GM12878 (cell line): Measurements from ENCODE around the gene F12. TPM values are rescaled to one million over a fixed set of nuclear protein-coding genes. Genes with fewer than 3 reads are reported as not detected.
A peak's percentile ranks its signal among the peaks of the same experiment; 100 is the strongest.

Source experiments
- ASH2L ChIP-seq: fragments of 300-600, 200-600 bp; sonication (generic); IDR thresholded peaks from 2 replicates; pipeline ENCODE4 v1.6.1; 2017; ENCODE audit warnings: low read depth, mild to moderate bottlenecking, borderline replicate concordance
- CBX5 ChIP-seq: sonication (generic); IDR thresholded peaks from 2 replicates; pipeline ENCODE4 v1.6.1; 2016; ENCODE audit warnings: low read depth, moderate library complexity, mild to moderate bottlenecking, inconsistent platforms
- CHD1 ChIP-seq: IDR thresholded peaks from 2 replicates; pipeline ENCODE4 v1.6.1; 2012; ENCODE audit warnings: low read depth, low read length, improper control_type of control experiment
- CHD4 ChIP-seq: fragments of 200-600 bp; sonication (generic); IDR thresholded peaks from 2 replicates; pipeline ENCODE4 v1.6.1; 2016; ENCODE audit warnings: mild to moderate bottlenecking
- E2F8 ChIP-seq: fragments of 450-650 bp; IDR thresholded peaks from 2 replicates; pipeline ENCODE4 v1.6.1; 2018; ENCODE audit warnings: mild to moderate bottlenecking, low read depth, moderate library complexity; ENCODE audit not compliant: partially characterized antibody
- E4F1 ChIP-seq: fragments of 450-650 bp; IDR thresholded peaks from 2 replicates; pipeline ENCODE4 v1.6.1; 2018; ENCODE audit warnings: borderline replicate concordance, mild to moderate bottlenecking; ENCODE audit not compliant: partially characterized antibody
- EED ChIP-seq: sonication (generic); IDR thresholded peaks from 2 replicates; pipeline ENCODE4 v1.6.1; 2016; ENCODE audit warnings: antibody characterized with exemption, low read depth
- EGR1 ChIP-seq, 2 experiments: IDR thresholded peaks; 1 replicate in 1 of 2; 2 replicates in 1 of 2; pipeline ENCODE4 v1.6.1; 2011 to 2012; ENCODE audit warnings: low read depth in 2 of 2, low read length in 2 of 2, borderline replicate concordance in 1 of 2, mild to moderate bottlenecking in 1 of 2, moderate library complexity in 1 of 2
- ETV6 ChIP-seq, 2 experiments: fragments of 450-650 bp in 1 of 2; IDR thresholded peaks in 1 of 2; conservative IDR thresholded peaks in 1 of 2; 2 replicates each; pipeline ENCODE4 v1.6.1; 2014; ENCODE audit warnings: antibody characterized with exemption in 1 of 2, borderline replicate concordance in 1 of 2, low read depth in 1 of 2, mild to moderate bottlenecking in 1 of 2, moderate library complexity in 1 of 2
- EZH2 ChIP-seq: IDR thresholded peaks from 2 replicates; pipeline ENCODE4 v1.6.1; 2012; ENCODE audit warnings: low read depth, mild to moderate bottlenecking, control low read depth, inconsistent platforms, low read length, borderline replicate concordance; ENCODE audit not compliant: control insufficient read depth
- GATAD2B ChIP-seq: fragments of 450-650 bp; conservative IDR thresholded peaks from 2 replicates; pipeline ENCODE4 v1.6.1; 2017; ENCODE audit warnings: low read depth, mild to moderate bottlenecking, moderate library complexity
- HDAC6 ChIP-seq: fragments of 200-600 bp; sonication (generic); IDR thresholded peaks from one replicate; pipeline ENCODE4 v1.8.0; 2017; ENCODE audit warnings: antibody characterized with exemption; ENCODE audit not compliant: unreplicated experiment
- JUNB ChIP-seq: IDR thresholded peaks from 2 replicates; pipeline ENCODE4 v1.6.1; 2016; ENCODE audit warnings: antibody characterized with exemption, mild to moderate bottlenecking
- MTA3 ChIP-seq: IDR thresholded peaks from 2 replicates; pipeline ENCODE4 v1.6.1; 2012; ENCODE audit warnings: low read length, inconsistent platforms, borderline replicate concordance
- NR2C2 ChIP-seq: IDR thresholded peaks from 2 replicates; pipeline ENCODE4 v1.6.1; 2011; ENCODE audit warnings: borderline replicate concordance, low read depth; ENCODE audit not compliant: control insufficient read depth, insufficient read length
- NR2F1 ChIP-seq: fragments of 450-650 bp; conservative IDR thresholded peaks from 2 replicates; pipeline ENCODE4 v1.6.1; 2017; ENCODE audit warnings: mild to moderate bottlenecking
- POLR2A ChIP-seq: IDR thresholded peaks from 2 replicates; pipeline ENCODE4 v1.6.1; 2011; ENCODE audit warnings: low read depth, mild to moderate bottlenecking, low read length
- POLR2AphosphoS5 ChIP-seq: IDR thresholded peaks from 2 replicates; pipeline ENCODE4 v1.6.1; 2011; ENCODE audit warnings: mild to moderate bottlenecking, low read length, inconsistent platforms
- RB1 ChIP-seq: fragments of 450-650 bp; formaldehyde crosslinking; IDR thresholded peaks from 2 replicates; pipeline ENCODE4 v1.6.1; 2017; ENCODE audit warnings: mild to moderate bottlenecking, borderline replicate concordance
- REST ChIP-seq: IDR thresholded peaks from 2 replicates; pipeline ENCODE4 v1.6.1; 2012; ENCODE audit warnings: mild to moderate bottlenecking, low read depth, low read length
- SMAD5 ChIP-seq: IDR thresholded peaks from 2 replicates; pipeline ENCODE4 v1.6.1; 2016; ENCODE audit warnings: antibody characterized with exemption, low read depth
- YY1 ChIP-seq: IDR thresholded peaks from 2 replicates; pipeline ENCODE4 v1.6.1; 2011; ENCODE audit warnings: low read depth, mild to moderate bottlenecking, low read length
- polyA plus RNA-seq, 11 experiments: library from polyadenylated mRNA; depleted of rRNA in 4 of 11; unstranded in 6 of 11; stranded (reverse) in 5 of 11; fragments of >200 nt; fragmentation: Nextera tagmentation in 4 of 11; fragmentation: Illumina TruSeq in 1 of 11; extraction: Ambion mirVana in 4 of 11; extraction: Trizol in 1 of 11; gene quantifications; 1 replicate in 1 of 11; 2 replicates in 10 of 11; pipeline versions ENCODE4 v1.2.1 to v1.2.3, GENCODE V29; 2011 to 2016; ENCODE audit warnings: inconsistent platforms in 2 of 11, missing spikeins in 2 of 11, low read depth in 1 of 11
- total RNA-seq, 4 experiments: library from RNA; depleted of rRNA in 3 of 4; stranded (reverse); fragments of >200 nt in 3 of 4; fragmentation: Illumina TruSeq in 1 of 4; extraction: Trizol in 1 of 4; gene quantifications; 2 replicates each; pipeline versions ENCODE4 v1.2.1 to v1.2.3, GENCODE V29; 2013 to 2021

The F12 gene
- total and polyA plus RNA-seq, 10 of the 15 experiments (the other 5 are each of a cell fraction or from before 2014, with no cell fraction given) = 0.25 to 11.3 (median 5.5) TPM

- TF ChIP-seq EGR1 (IDR thresholded peaks at IDR 0.05; ENCODE audit: borderline replicate concordance in 1 of 2, low read depth in 2 of 2, low read length in 2 of 2) (no peak), EZH2 (no peak), NR2F1 (0 out of 2 replicates have a peak, but pooled peaks have one; percentile 22), NR2C2 (no peak), E4F1 (no peak), EED (no peak), SMAD5 (no peak), RB1 (no peak), CHD4 (no peak), REST (no peak), MTA3 (no peak), ASH2L (no peak), JUNB (no peak), ETV6 (conservative IDR thresholded peaks at IDR 0.05 in 1 of 2, IDR thresholded peaks at IDR 0.05 in 1 of 2; ENCODE audit: borderline replicate concordance in 1 of 2, low read depth in 1 of 2) (no peak), YY1 (no peak), CHD1 (no peak), CBX5 (no peak), GATAD2B (no peak), POLR2A (no peak), E2F8 (no peak), POLR2AphosphoS5 (peak; percentile 22; the same call in 1 of the 2 replicates), HDAC6 (no peak)
These were observed 21.0 kb upstream of the F12 start (continued) for GRCh38 chr5:177430140-177430951.
